ENCODE measurements around the gene ZSCAN22.

DNA sequence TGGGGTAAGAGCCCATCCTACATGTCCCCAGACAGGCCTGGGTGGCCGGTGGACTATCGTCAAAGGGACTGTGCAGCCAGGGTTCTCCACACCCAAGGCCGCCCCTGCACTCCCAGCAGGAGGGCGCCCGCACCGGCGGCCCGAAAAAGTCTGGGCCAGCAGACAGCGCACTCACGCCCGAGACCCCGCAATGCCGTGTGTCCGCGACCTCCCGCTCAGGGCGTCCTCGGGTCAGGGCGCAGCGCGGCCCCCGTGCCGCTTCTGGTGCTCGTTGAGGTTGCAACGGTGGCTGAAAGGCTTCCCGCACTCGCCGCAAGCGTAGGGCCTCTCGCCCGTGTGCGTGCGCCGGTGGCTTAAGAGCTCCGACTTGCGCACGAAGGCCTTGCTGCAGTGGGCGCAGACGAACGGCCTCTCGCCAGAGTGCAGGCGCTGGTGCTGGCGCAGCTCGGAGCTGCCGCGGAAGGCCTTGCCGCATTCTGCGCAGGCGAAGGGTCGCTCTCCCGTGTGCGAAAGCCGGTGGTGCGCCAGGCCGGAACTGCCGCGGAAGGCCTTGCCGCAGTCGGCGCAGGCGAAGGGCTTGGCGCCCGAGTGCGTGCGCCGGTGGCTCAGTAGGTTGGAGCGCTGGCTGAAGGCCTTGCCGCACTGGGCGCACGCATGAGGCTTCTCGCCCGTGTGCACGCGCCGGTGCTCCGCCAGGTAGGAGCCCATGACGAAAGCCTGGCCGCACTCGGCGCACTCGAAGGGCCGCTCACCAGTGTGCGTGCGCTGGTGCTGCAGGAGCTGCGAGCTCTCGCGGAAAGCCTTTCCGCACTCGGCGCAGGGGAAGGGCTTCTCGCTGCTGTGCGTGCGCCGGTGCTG is 29.3 kb downstream of the ZSCAN22 start:
- TF ChIP-seq, protein P1, sequence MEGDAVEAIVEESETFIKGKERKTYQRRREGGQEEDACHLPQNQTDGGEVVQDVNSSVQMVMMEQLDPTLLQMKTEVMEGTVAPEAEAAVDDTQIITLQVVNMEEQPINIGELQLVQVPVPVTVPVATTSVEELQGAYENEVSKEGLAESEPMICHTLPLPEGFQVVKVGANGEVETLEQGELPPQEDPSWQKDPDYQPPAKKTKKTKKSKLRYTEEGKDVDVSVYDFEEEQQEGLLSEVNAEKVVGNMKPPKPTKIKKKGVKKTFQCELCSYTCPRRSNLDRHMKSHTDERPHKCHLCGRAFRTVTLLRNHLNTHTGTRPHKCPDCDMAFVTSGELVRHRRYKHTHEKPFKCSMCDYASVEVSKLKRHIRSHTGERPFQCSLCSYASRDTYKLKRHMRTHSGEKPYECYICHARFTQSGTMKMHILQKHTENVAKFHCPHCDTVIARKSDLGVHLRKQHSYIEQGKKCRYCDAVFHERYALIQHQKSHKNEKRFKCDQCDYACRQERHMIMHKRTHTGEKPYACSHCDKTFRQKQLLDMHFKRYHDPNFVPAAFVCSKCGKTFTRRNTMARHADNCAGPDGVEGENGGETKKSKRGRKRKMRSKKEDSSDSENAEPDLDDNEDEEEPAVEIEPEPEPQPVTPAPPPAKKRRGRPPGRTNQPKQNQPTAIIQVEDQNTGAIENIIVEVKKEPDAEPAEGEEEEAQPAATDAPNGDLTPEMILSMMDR (conservative IDR thresholded peaks at IDR 0.05) = no peak
- TF ChIP-seq ZFX (IDR thresholded peaks at IDR 0.05) = no peak
